ENCODE results near the gene EZH1. TPM values are rescaled to one million over a fixed set of nuclear protein-coding genes. Genes with fewer than 3 reads are reported as not detected.
"Not testable (repeated sequence)": the region's sequence is repeated elsewhere in the genome, so short reads cannot be mapped to it uniquely, and the experiment has no call there.

EZH1 gene
- total and polyA plus RNA-seq, 2 donors, result 18.5 to 38.8 TPM

GRCh38 chr17:42659932-42660274 is 84.9 kb downstream of the EZH1 start:
- not testable (repeated sequence) for H3K36me3 ChIP-seq (ENCODE audit: control insufficient read depth in 2 of 2, insufficient read depth in 2 of 2, low read length in 1 of 2); DNase-seq (ENCODE audit: low read depth in 6 of 9, low spot score in 9 of 9); H3K27ac ChIP-seq (ENCODE audit: low read depth in 1 of 2, low read length in 1 of 2); H3K9me3 ChIP-seq (ENCODE audit: control insufficient read depth in 2 of 2, insufficient read depth in 1 of 2, low read length in 1 of 2); H3K4me3 ChIP-seq (ENCODE audit: low read length in 2 of 2)
- H3K4me1 ChIP-seq (ENCODE audit: control insufficient read depth in 2 of 2, insufficient read depth in 2 of 2, low read length in 2 of 2), result peaks cover 4 to 12% of the 10 kb centered on the region in 2 donors
- H3K27me3 ChIP-seq (ENCODE audit: control insufficient read depth in 2 of 2, insufficient read depth in 1 of 2, low read length in 1 of 2), result peaks cover 0 to 23% of the 10 kb centered on the region in 2 donors
- 80% methylated on average over 6 of the region's 14 CpGs for WGBS

DNA sequence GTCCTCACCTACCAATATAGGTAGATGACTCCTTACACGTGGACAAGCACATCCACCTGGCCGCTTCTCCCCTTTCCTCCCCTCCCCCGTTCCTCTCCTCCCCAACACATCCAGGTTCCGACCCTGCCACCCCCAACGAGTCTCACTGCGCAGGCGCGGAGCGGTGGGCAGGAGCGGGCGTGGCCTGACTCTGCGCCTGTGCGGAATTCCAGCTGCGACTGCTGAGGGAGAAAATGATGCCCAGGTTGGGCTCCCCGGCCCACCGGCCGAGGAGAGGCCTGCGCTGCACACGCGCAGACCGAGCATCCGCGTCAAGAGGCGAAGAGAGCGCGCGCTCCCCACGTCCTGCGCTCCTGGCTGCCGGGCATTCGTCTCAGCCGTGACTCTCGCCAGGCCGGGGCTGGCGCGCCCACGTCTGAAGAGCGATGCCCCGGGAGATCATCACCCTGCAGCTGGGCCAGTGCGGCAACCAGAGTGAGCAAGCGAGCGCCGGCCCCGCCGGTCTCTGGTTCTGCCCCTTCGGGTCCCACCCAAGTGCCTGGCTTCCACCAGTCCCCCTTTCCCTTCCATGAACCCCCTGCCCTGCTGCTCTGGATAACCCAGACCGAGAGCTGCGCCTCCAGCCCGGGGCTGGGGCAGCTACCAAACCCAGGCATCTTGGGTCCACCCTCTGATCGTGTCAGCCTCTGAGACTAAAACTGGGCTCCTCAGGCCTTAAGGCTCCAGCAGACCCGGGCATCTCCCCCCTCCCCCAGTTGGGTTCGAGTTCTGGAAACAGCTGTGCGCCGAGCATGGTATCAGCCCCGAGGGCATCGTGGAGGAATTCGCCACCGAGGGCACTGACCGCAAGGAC is 85.5 kb downstream of the EZH1 start, which contains the start of gene TUBG2:
Gene TUBG2, plus strand, starts transcription at position 206 of the 853 bp plus-strand sequence. Its CDS starts 220 bp downstream, at position 426.
- no peaks in the 10 kb centered on the region for H3K36me3 ChIP-seq (ENCODE audit: control insufficient read depth in 2 of 2, insufficient read depth in 2 of 2, low read length in 1 of 2)
- peaks cover under 1 to 29% of the 10 kb centered on the region in 2 donors for H3K27me3 ChIP-seq (ENCODE audit: control insufficient read depth in 2 of 2, insufficient read depth in 1 of 2, low read length in 1 of 2)
- peak in 6 of 9 donors; percentile 57 to 80 (median 64) for DNase-seq (ENCODE audit: low read depth in 6 of 9, low spot score in 9 of 9)
- peak within 1 kb of the TSS; percentile 49 to 66 for H3K4me3 ChIP-seq (ENCODE audit: low read length in 2 of 2)
- 10% methylated on average over 59 of the region's 59 CpGs for WGBS
- peaks cover 4 to 12% of the 10 kb centered on the region in 2 donors for H3K4me1 ChIP-seq (ENCODE audit: control insufficient read depth in 2 of 2, insufficient read depth in 2 of 2, low read length in 2 of 2)
- peak within 1 kb of the TSS in 1 of 2 donors; percentile 8 for H3K27ac ChIP-seq (ENCODE audit: low read depth in 1 of 2, low read length in 1 of 2)
- no peaks in the 10 kb centered on the region for H3K9me3 ChIP-seq (ENCODE audit: control insufficient read depth in 2 of 2, insufficient read depth in 1 of 2, low read length in 1 of 2)

DNA sequence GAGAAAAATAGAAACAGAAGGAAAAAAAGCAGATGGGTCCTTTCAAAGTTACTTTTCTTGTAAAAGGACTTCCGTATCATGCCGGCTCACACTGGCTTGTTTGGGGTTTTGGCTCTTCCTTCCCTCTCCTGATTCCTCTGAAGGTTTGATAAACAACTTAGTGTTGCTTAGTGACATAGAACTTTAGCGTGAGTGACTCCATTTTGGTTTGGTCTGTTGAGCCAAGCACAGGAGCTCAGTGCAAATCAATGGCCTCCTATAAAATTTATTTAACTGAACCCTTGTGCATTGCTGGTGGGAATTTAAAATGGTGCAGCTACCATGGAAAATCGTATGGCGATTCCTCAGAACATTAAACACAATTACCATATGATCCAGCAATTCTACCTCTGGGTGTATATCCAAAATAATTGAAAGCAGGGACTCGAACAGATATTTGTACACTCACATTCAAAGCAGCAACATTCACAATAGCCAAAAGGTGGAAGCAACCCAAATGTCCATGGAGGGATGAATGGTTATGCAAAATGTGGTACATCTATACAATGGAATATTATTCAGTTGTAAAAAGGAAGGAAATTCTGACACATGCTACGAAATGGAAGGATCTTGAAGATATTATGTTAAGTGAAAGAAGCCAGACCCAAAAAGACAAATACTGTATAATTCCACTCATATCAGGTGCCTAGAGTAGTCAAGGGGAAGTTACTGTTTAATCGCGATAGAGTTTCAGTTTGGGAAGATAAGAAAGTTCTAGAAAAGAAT is 86.8 kb downstream of the EZH1 start:
- peaks cover 4 to 18% of the 10 kb centered on the region in 2 donors for H3K4me1 ChIP-seq (ENCODE audit: control insufficient read depth in 2 of 2, insufficient read depth in 2 of 2, low read length in 2 of 2)
- no peak overlapping the region for H3K27ac ChIP-seq (ENCODE audit: low read depth in 1 of 2, low read length in 1 of 2)
- no peaks in the 10 kb centered on the region for H3K36me3 ChIP-seq (ENCODE audit: control insufficient read depth in 2 of 2, insufficient read depth in 2 of 2, low read length in 1 of 2)
- H3K9me3 ChIP-seq (ENCODE audit: control insufficient read depth in 2 of 2, insufficient read depth in 1 of 2, low read length in 1 of 2), result peaks cover 0 to 3% of the 10 kb centered on the region in 2 donors
- H3K27me3 ChIP-seq (ENCODE audit: control insufficient read depth in 2 of 2, insufficient read depth in 1 of 2, low read length in 1 of 2), result peaks cover 4 to 42% of the 10 kb centered on the region in 2 donors
- DNase-seq (ENCODE audit: low read depth in 6 of 9, low spot score in 9 of 9), result no peak
- WGBS, result 93% methylated on average over 9 of the region's 9 CpGs
- no peak overlapping the region for H3K4me3 ChIP-seq (ENCODE audit: low read length in 2 of 2)

GRCh38 chr17:42655528-42655927 is 89.3 kb downstream of the EZH1 start:
- WGBS, result 79% methylated on average over 2 of the region's 2 CpGs
- Histone ChIP-seq H3K4me1 (ENCODE audit: control insufficient read depth in 2 of 2, insufficient read depth in 2 of 2, low read length in 2 of 2) (peaks cover 4 to 18% of the 10 kb centered on the region in 2 donors), H3K27me3 (ENCODE audit: control insufficient read depth in 2 of 2, insufficient read depth in 1 of 2, low read length in 1 of 2) (peaks cover 4 to 47% of the 10 kb centered on the region in 2 donors), H3K36me3 (ENCODE audit: control insufficient read depth in 2 of 2, insufficient read depth in 2 of 2, low read length in 1 of 2) (no peaks in the 10 kb centered on the region), H3K4me3 (ENCODE audit: low read length in 2 of 2) (no peak overlapping the region), H3K9me3 (ENCODE audit: control insufficient read depth in 2 of 2, insufficient read depth in 1 of 2, low read length in 1 of 2) (peaks cover 0 to 3% of the 10 kb centered on the region in 2 donors), H3K27ac (ENCODE audit: low read depth in 1 of 2, low read length in 1 of 2) (no peak overlapping the region)
- no peak for DNase-seq (ENCODE audit: low read depth in 6 of 9, low spot score in 9 of 9)

- Histone ChIP-seq H3K4me3 (ENCODE audit: low read length in 2 of 2) (no peak overlapping the region), H3K27ac (ENCODE audit: low read depth in 1 of 2, low read length in 1 of 2) (peak overlapping the region; percentile 22 to 61), H3K27me3 (ENCODE audit: control insufficient read depth in 2 of 2, insufficient read depth in 1 of 2, low read length in 1 of 2) (peaks cover 4 to 34% of the 10 kb centered on the region in 2 donors), H3K9me3 (ENCODE audit: control insufficient read depth in 2 of 2, insufficient read depth in 1 of 2, low read length in 1 of 2) (peaks cover 0 to 3% of the 10 kb centered on the region in 2 donors), H3K36me3 (ENCODE audit: control insufficient read depth in 2 of 2, insufficient read depth in 2 of 2, low read length in 1 of 2) (no peaks in the 10 kb centered on the region), H3K4me1 (ENCODE audit: control insufficient read depth in 2 of 2, insufficient read depth in 2 of 2, low read length in 2 of 2) (peaks cover 0 to 6% of the 10 kb centered on the region in 2 donors)
- WGBS, result 38% methylated on average over 42 of the region's 42 CpGs
- DNase-seq (ENCODE audit: low read depth in 6 of 9, low spot score in 9 of 9), result no peak
Measured at GRCh38 chr17:42653179-42654124, 91.4 kb downstream of the EZH1 start.

GRCh38 chr17:42651392-42651791 is 93.4 kb downstream of the EZH1 start:
- H3K9me3 ChIP-seq (ENCODE audit: control insufficient read depth in 2 of 2, insufficient read depth in 1 of 2, low read length in 1 of 2), result peaks cover 0 to 3% of the 10 kb centered on the region in 2 donors
- H3K27ac ChIP-seq (ENCODE audit: low read depth in 1 of 2, low read length in 1 of 2), result no peak overlapping the region
- 82% methylated on average over 4 of the region's 4 CpGs for WGBS
- H3K4me1 ChIP-seq (ENCODE audit: control insufficient read depth in 2 of 2, insufficient read depth in 2 of 2, low read length in 2 of 2), result peaks cover 0 to 6% of the 10 kb centered on the region in 2 donors
- peaks cover 4 to 34% of the 10 kb centered on the region in 2 donors for H3K27me3 ChIP-seq (ENCODE audit: control insufficient read depth in 2 of 2, insufficient read depth in 1 of 2, low read length in 1 of 2)
- DNase-seq (ENCODE audit: low read depth in 6 of 9, low spot score in 9 of 9), result no peak
- H3K4me3 ChIP-seq (ENCODE audit: low read length in 2 of 2), result no peak overlapping the region
- H3K36me3 ChIP-seq (ENCODE audit: control insufficient read depth in 2 of 2, insufficient read depth in 2 of 2, low read length in 1 of 2), result no peaks in the 10 kb centered on the region

Other genes with a start within 250 kb of the EZH1 start
- gene NAGLU, start 208.8 kb downstream of the EZH1 start, total RNA-seq, result 10.0 TPM
- gene NAGLU, start 208.8 kb downstream of the EZH1 start, polyA plus RNA-seq, result 33.6 TPM
- 1.1 TPM for gene HSD17B1, start 192.1 kb downstream of the EZH1 start, total RNA-seq
- gene HSD17B1, start 192.1 kb downstream of the EZH1 start, polyA plus RNA-seq, result 6.1 TPM
- 20.7 TPM for gene COASY, start 182.9 kb downstream of the EZH1 start, total RNA-seq
- 89.3 TPM for gene COASY, start 182.9 kb downstream of the EZH1 start, polyA plus RNA-seq
- gene MLX, start 177.9 kb downstream of the EZH1 start, total RNA-seq, result 29.3 TPM
- 45.2 TPM for gene MLX, start 177.9 kb downstream of the EZH1 start, polyA plus RNA-seq
- 7.2 TPM for gene PSMC3IP, start 167.3 kb downstream of the EZH1 start, total RNA-seq
- 5.1 TPM for gene PSMC3IP, start 167.3 kb downstream of the EZH1 start, polyA plus RNA-seq
- gene RETREG3, start 135.7 kb downstream of the EZH1 start, total RNA-seq, result 40.0 TPM
- 33.7 TPM for gene RETREG3, start 135.7 kb downstream of the EZH1 start, polyA plus RNA-seq
- 24.1 TPM for gene TUBG1, start 135.4 kb downstream of the EZH1 start, total RNA-seq
- gene TUBG1, start 135.4 kb downstream of the EZH1 start, polyA plus RNA-seq, result 11.4 TPM
- gene TUBG2, start 85.8 kb downstream of the EZH1 start, total RNA-seq, result 3.0 TPM
- 11.3 TPM for gene TUBG2, start 85.8 kb downstream of the EZH1 start, polyA plus RNA-seq
- gene PLEKHH3, start 68.0 kb downstream of the EZH1 start, total RNA-seq, result 8.2 TPM
- 20.3 TPM for gene PLEKHH3, start 68.0 kb downstream of the EZH1 start, polyA plus RNA-seq
- 0.80 TPM for gene CCR10, start 63.2 kb downstream of the EZH1 start, total RNA-seq
- gene CCR10, start 63.2 kb downstream of the EZH1 start, polyA plus RNA-seq, result 1.2 TPM
- 0.76 TPM for gene CNTNAP1, start 62.5 kb downstream of the EZH1 start, total RNA-seq
- 2.1 TPM for gene CNTNAP1, start 62.5 kb downstream of the EZH1 start, polyA plus RNA-seq
- 8.4 TPM for gene RAMP2, start 16.2 kb upstream of the EZH1 start, total RNA-seq
- 22.1 TPM for gene RAMP2, start 16.2 kb upstream of the EZH1 start, polyA plus RNA-seq
- gene VPS25, start 28.4 kb upstream of the EZH1 start, total RNA-seq, result 75.0 TPM
- 58.3 TPM for gene VPS25, start 28.4 kb upstream of the EZH1 start, polyA plus RNA-seq
- gene WNK4, start 35.6 kb upstream of the EZH1 start, total RNA-seq, result 0.05 TPM
- gene WNK4, start 35.6 kb upstream of the EZH1 start, polyA plus RNA-seq, result 0.11 TPM
- 72.4 TPM for gene COA3, start 53.7 kb upstream of the EZH1 start, total RNA-seq
- gene COA3, start 53.7 kb upstream of the EZH1 start, polyA plus RNA-seq, result 95.5 TPM
- 0.09 TPM for gene CNTD1, start 53.8 kb upstream of the EZH1 start, total RNA-seq
- 0.32 TPM for gene CNTD1, start 53.8 kb upstream of the EZH1 start, polyA plus RNA-seq
- gene BECN1, start 79.2 kb upstream of the EZH1 start, total RNA-seq, result 67.0 TPM
- gene BECN1, start 79.2 kb upstream of the EZH1 start, polyA plus RNA-seq, result 79.5 TPM
- gene PSME3, start 88.4 kb upstream of the EZH1 start, total RNA-seq, result 43.9 TPM
- 35.0 TPM for gene PSME3, start 88.4 kb upstream of the EZH1 start, polyA plus RNA-seq
- gene AOC2, start 99.5 kb upstream of the EZH1 start, total RNA-seq, result 0.28 TPM
- gene AOC2, start 99.5 kb upstream of the EZH1 start, polyA plus RNA-seq, result 1.1 TPM
- 1.2 TPM for gene AOC3, start 106.2 kb upstream of the EZH1 start, total RNA-seq
- 16.0 TPM for gene AOC3, start 106.2 kb upstream of the EZH1 start, polyA plus RNA-seq
- 0.05 TPM for gene G6PC1, start 155.8 kb upstream of the EZH1 start, total RNA-seq
- 0.07 TPM for gene G6PC1, start 155.8 kb upstream of the EZH1 start, polyA plus RNA-seq
- 34.2 TPM for gene AARSD1, start 219.4 kb upstream of the EZH1 start, total RNA-seq
- 42.5 TPM for gene AARSD1, start 219.4 kb upstream of the EZH1 start, polyA plus RNA-seq
- 0.76 TPM for gene PTGES3L, start 235.0 kb upstream of the EZH1 start, total RNA-seq
- 1.1 TPM for gene PTGES3L, start 235.0 kb upstream of the EZH1 start, polyA plus RNA-seq
- gene RUNDC1, start 235.5 kb upstream of the EZH1 start, total RNA-seq, result 7.1 TPM
- gene RUNDC1, start 235.5 kb upstream of the EZH1 start, polyA plus RNA-seq, result 8.8 TPM